Body of pancreas (tissue), 4 donors: ENCODE data around the gene ANTXRL.
A peak's percentile ranks its signal among the peaks of the same experiment; 100 is the strongest.

Experiments
- POLR2A ChIP-seq, 3 donors: fragments of 450-650 bp; IDR thresholded peaks; one replicate each; pipeline ENCODE4 v1.6.1; 2016; ENCODE audit warnings: antibody characterized with exemption in 3 of 3, mild to moderate bottlenecking in 2 of 3
- TF ChIP-seq, protein P1 (sequence below), 7 experiments: fragments of 450-650 bp in 4 of 7; fragments of 200-600 bp in 3 of 7; sonication (generic) in 3 of 7; IDR thresholded peaks; one replicate each; pipeline ENCODE4 v1.5.1; 2016 to 2019; ENCODE audit warnings: antibody characterized with exemption in 7 of 7

GRCh38 chr10:46282842-46283574 is 3.8 kb upstream of the ANTXRL start:
- TF ChIP-seq POLR2A (IDR thresholded peaks at IDR 0.05), result no peak
- TF ChIP-seq, protein P1, sequence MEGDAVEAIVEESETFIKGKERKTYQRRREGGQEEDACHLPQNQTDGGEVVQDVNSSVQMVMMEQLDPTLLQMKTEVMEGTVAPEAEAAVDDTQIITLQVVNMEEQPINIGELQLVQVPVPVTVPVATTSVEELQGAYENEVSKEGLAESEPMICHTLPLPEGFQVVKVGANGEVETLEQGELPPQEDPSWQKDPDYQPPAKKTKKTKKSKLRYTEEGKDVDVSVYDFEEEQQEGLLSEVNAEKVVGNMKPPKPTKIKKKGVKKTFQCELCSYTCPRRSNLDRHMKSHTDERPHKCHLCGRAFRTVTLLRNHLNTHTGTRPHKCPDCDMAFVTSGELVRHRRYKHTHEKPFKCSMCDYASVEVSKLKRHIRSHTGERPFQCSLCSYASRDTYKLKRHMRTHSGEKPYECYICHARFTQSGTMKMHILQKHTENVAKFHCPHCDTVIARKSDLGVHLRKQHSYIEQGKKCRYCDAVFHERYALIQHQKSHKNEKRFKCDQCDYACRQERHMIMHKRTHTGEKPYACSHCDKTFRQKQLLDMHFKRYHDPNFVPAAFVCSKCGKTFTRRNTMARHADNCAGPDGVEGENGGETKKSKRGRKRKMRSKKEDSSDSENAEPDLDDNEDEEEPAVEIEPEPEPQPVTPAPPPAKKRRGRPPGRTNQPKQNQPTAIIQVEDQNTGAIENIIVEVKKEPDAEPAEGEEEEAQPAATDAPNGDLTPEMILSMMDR (IDR thresholded peaks at IDR 0.05), result peak in 2 of 7 experiments; percentile 18 to 35
